BJ (cell line): ENCODE results near the gene SPAG16. TPM values are rescaled to one million over a fixed set of nuclear protein-coding genes. Genes with fewer than 3 reads are reported as not detected.

ENCODE experiments used
- CTCF ChIA-PET: fragments of 350-600 bp; formaldehyde crosslinking; extraction: SDS; loops from one replicate; lab custom pipeline; 2021; ENCODE audit warnings: antibody characterized with exemption, inconsistent platforms; lab: Yijun Ruan, JAX
- POLR2A ChIA-PET: fragments of 300-600 bp; sonication (Branson Sonifier 250); formaldehyde crosslinking; extraction: SDS; loops from one replicate; lab custom pipeline; 2021; ENCODE audit warnings: antibody characterized with exemption; lab: Charles Lee
- DNase-seq: peaks from one replicate; pipeline ENCODE4 v3.0.0-alpha.2; 2011; ENCODE audit warnings: low read depth
- H3K27me3 ChIP-seq: 2 replicates; pipeline ENCODE4 v1.6.0; 2011; ENCODE audit warnings: low read length; ENCODE audit not compliant: control insufficient read depth, insufficient read depth
- H3K36me3 ChIP-seq: 2 replicates; pipeline ENCODE4 v1.5.1; 2011; ENCODE audit warnings: low read length; ENCODE audit not compliant: control insufficient read depth, insufficient read depth
- H3K4me3 ChIP-seq: 2 replicates; pipeline ENCODE4 v1.5.1; 2011; ENCODE audit warnings: low read depth, mild to moderate bottlenecking, control low read depth, low read length
- CTCF ChIP-seq: IDR thresholded peaks from 2 replicates; pipeline ENCODE4 v1.5.1; 2011; ENCODE audit warnings: low read depth, mild to moderate bottlenecking, control low read depth, inconsistent platforms, low read length, moderate library complexity; ENCODE audit not compliant: insufficient read depth
- polyA plus RNA-seq: library from polyadenylated mRNA; depleted of rRNA; stranded (reverse); fragments of >200 nt; gene quantifications from 2 replicates; pipeline ENCODE4 v1.2.3, GENCODE V29; 2011

SPAG16 gene
- polyA plus RNA-seq, 1 experiment: 11.0 TPM

- CTCF ChIA-PET: interaction anchor here (1.3 kb wide), 1 partner anchor 12 kb away, joined by 4 read pairs; no protein-coding TSS in a partner anchor
- TF ChIP-seq CTCF: no peak
Observed at GRCh38 chr2:214035091-214035852, 751.0 kb downstream of the SPAG16 start.

GRCh38 chr2:214035921-214036320 lies 751.7 kb downstream of the SPAG16 start:
- no peak for TF ChIP-seq CTCF
- ChIA-PET CTCF (interaction anchor here (1.1 to 1.3 kb wide), 2 partner anchors 11 to 16 kb away, joined by 3 to 4 read pairs; no protein-coding TSS in a partner anchor), POLR2A (no interaction called here)
- no peaks in the 10 kb centered on the region for H3K36me3 ChIP-seq
- H3K27me3 ChIP-seq: no peaks in the 10 kb centered on the region
- no peak overlapping the region for H3K4me3 ChIP-seq
- no peak for DNase-seq

More at GRCh38 chr2:214035091-214035852, 751.0 kb downstream of the SPAG16 start:
- Histone ChIP-seq H3K4me3 (no peak overlapping the region), H3K36me3 (no peaks in the 10 kb centered on the region), H3K27me3 (no peaks in the 10 kb centered on the region)
- POLR2A ChIA-PET: no interaction called here
- DNase-seq: no peak

- Histone ChIP-seq H3K27me3 (no peaks in the 10 kb centered on the region), H3K36me3 (no peaks in the 10 kb centered on the region), H3K4me3 (no peak overlapping the region)
- no peak for TF ChIP-seq CTCF
- DNase-seq: no peak
- CTCF ChIA-PET: no interaction called here
- POLR2A ChIA-PET: no interaction called here
Observed at GRCh38 chr2:214038186-214038585, 753.9 kb downstream of the SPAG16 start.

- no peaks in the 10 kb centered on the region for H3K36me3 ChIP-seq
- DNase-seq: no peak
- CTCF ChIA-PET: no interaction called here
- no peaks in the 10 kb centered on the region for H3K27me3 ChIP-seq
- no peak overlapping the region for H3K4me3 ChIP-seq
- no peak for TF ChIP-seq CTCF
- POLR2A ChIA-PET: no interaction called here
Observed at GRCh38 chr2:214050731-214051130, 766.5 kb downstream of the SPAG16 start.

- TF ChIP-seq CTCF: no peak
- DNase-seq: no peak
- ChIA-PET POLR2A (no interaction called here), CTCF (interaction anchor here (0.9 to 1.0 kb wide), 2 partner anchors 15 to 235 kb away, joined by 3 read pairs; no protein-coding TSS in a partner anchor)
- no peaks in the 10 kb centered on the region for H3K27me3 ChIP-seq
- no peak overlapping the region for H3K4me3 ChIP-seq
- H3K36me3 ChIP-seq: no peaks in the 10 kb centered on the region
Observed at GRCh38 chr2:214051585-214051984, 767.3 kb downstream of the SPAG16 start.
